Activated naive CD8-positive, alpha-beta T cell treated with anti-CD3 and anti-CD28 coated beads, Interleukin-2, amount 50 U/mL, for 16 hours (primary cell): ENCODE results near the gene BRWD1.
"Not testable (repeated sequence)": the region's sequence is repeated elsewhere in the genome, so short reads cannot be mapped to it uniquely, and the experiment has no call there.

Source experiments
- DNase-seq: peaks from one replicate; pipeline ENCODE4 v3.0.0-alpha.2; 2020; ENCODE audit warnings: low read depth, low spot score

The BRWD1 gene

GRCh38 chr21:39173716-39174680 is 139.4 kb downstream of the BRWD1 start:
- no peak for DNase-seq

DNA sequence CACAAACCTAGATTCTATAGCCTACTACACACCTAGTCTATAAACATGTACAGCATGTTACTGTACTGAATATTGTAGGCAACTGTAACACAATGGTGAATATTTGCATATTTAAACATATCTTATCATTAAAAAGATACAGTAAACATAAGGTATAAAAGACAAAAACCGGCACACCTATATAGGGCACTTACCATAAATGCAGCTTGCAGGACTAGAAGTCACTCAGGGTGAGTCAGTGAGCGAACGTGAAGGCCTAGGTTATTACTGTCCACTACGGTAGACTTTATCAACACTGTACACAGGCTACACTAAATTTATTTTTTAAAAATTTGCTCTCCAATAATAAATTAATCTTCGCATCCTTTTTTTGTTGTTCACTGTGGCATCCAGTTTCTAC is 143.5 kb downstream of the BRWD1 start:
- no peak for DNase-seq

GRCh38 chr21:39168800-39169199 is 144.6 kb downstream of the BRWD1 start:
- no peak for DNase-seq

GRCh38 chr21:39164523-39164922 is 148.9 kb downstream of the BRWD1 start:
- no peak for DNase-seq

DNA sequence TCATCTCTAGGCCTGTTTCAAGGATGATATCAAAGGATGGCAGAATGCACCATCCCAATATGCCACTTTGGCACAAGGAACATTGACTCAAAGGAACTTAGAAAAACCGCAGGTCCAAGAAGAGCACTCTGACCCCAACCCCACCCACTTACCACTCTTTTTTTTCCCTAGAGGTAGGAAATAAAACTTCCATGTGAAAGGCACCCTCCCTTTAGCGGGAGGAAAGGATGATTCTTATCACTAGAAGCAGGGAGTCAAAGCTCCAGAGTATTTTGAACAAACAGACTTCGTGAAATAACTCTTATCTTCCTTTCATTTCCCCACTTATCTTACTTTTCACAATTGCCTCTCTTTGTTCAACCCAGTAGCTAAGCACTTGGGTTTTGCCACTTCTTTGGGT is 152.4 kb downstream of the BRWD1 start:
- DNase-seq = no peak

- DNase-seq = no peak
Observed at GRCh38 chr21:39159342-39160063, 153.9 kb downstream of the BRWD1 start.

- DNase-seq = not testable (repeated sequence)
Observed at GRCh38 chr21:39157241-39157640, 156.2 kb downstream of the BRWD1 start.

GRCh38 chr21:39156024-39156423 is 157.4 kb downstream of the BRWD1 start:
- DNase-seq = no peak

- no peak for DNase-seq
Observed at GRCh38 chr21:39155578-39155977, 157.9 kb downstream of the BRWD1 start.

DNA sequence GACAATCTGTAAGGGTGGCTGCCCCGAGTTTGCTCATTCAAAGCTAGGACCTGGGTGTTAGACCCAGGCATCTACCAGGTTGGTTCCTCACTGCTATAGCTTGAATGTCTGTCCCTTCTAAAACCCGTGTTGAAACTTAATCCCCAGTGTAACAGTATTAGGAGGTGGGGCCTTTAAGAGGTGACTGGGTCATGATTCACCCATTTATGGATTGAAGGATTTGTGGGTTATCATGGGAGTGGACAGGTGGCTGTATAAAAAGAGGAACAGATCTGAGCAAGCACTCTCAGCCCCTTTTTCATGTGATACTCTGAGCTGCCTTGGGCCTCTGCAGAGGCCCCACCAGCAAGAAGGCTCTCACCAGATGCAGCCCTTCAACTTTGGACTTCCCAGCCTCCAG is 159.6 kb downstream of the BRWD1 start:
- no peak for DNase-seq

DNA sequence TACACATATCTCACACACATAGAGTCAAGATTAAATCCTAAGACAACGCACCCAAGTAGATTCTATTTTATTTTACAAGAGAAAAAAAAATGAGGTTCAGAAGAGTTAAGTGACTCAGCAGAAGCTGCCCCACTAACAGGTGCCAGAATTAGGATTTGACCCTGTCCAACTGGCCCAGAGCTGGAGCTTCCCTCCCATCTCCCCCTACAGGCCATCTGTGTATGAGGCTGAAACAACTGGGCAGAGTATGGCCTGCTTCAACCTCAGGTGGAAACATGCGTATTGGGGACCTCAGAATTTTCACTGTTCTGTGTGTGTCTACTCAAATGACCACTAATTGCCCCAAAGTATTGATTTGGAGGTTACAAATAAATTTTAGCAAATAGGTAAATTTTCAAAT is 160.1 kb downstream of the BRWD1 start:
- DNase-seq = no peak

GRCh38 chr21:39152271-39152670 is 161.2 kb downstream of the BRWD1 start:
- no peak for DNase-seq

DNA sequence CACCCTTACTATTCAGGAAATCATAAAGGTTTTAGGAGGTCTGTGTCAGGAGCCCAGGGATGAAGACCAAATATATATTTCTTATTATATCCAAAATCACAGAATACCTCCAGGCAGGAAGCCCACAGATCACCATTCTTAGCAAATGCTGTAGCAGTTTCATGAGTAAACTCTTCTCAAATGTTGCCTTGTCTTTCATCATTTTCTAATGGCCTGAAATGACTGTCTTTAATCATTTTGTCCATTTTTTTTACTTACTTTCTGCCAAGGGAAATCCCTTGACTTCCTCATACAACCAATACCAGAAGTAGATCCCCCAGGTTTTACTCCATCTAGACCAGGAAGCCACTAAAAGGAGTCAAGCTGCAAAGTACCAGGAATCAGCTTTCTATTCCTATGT is 162.6 kb downstream of the BRWD1 start:
- DNase-seq = no peak

DNA sequence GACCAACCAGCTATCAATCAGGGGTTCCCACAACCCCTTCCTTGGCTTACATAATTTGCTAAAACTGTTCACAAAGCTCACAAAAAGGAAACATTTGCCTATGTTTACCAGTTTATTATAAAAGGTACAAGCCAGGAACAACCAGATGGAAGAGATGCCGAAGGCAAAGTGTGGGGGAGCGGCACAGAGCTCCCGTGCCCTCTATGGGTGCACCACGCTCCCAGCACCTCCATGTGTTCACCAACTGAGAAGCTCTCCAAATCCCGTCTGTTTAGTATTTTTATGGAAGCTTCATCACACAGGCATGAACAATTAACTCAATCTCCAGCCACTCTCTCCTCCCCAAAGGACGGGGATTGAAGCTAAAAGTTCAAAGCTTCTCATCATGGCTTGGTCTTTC is 163.1 kb downstream of the BRWD1 start:
- DNase-seq = no peak

GRCh38 chr21:39149882-39150281 is 163.6 kb downstream of the BRWD1 start:
- no peak for DNase-seq

DNA sequence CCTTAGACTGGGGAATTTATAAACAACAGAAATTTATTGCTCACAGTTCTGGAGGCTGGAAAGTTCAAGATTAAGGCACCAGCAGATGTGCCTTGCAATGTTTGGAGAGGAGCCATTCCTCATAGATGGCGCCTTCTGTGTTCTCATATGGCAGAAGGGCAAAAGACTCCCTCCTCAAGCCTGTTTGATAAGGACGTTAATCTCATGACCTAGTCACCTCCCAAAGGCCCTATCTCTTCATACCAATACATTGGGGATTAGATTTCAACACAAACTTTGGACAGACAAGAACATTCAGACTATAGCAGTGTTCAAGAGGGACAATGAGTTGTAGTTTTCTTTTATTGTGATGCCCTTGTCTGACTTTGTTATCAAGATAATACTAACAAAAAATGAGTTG is 164.5 kb downstream of the BRWD1 start:
- no peak for DNase-seq

GRCh38 chr21:39144191-39144590 is 169.2 kb downstream of the BRWD1 start:
- no peak for DNase-seq

GRCh38 chr21:39142972-39143371 is 170.5 kb downstream of the BRWD1 start:
- DNase-seq = no peak

- no peak for DNase-seq
Observed at GRCh38 chr21:39141502-39141901, 171.9 kb downstream of the BRWD1 start.

DNA sequence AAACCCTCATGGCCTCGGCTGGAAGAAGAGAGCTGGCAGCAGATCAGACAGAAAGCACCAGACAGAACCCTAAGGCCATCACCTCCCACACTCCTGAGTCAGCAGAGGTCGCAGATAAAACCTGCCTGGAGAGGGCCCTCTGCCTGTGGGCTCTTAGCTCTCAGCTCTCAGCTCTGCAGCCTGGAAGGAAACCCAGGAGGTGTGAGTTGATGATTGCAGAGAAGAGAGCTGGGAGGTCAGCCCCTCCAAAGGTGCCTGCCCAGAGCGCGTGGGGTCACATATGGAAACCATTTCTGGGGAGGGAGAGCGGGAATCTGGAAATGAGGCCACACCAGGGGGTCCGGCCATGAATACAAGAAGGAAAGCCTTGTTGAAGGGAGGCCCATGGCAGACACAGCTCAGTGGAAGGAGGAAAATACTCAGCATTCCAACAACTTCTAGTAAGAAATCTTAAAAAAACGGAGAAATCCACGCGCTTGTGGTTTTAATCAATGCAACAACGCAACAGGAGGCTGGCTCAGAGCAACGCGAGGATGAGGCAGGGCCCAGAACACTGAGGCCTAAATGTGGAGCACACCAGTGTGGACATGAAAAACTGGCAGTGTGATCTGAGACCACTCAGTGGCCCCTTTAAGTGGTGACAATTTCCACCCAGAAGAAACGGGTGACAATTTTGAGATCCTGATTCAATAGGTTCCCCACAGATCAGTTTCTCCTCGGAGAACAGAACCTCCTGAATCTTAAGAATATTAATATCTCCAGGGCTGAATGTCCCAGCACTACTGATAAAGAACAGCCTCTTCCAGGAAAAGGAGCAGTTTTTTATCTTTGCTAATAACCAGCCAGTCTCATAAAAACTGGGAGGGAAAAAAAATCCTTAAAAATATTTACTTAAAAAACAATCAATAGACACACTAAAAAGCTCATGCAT is 175.9 kb downstream of the BRWD1 start:
- no peak for DNase-seq

DNA sequence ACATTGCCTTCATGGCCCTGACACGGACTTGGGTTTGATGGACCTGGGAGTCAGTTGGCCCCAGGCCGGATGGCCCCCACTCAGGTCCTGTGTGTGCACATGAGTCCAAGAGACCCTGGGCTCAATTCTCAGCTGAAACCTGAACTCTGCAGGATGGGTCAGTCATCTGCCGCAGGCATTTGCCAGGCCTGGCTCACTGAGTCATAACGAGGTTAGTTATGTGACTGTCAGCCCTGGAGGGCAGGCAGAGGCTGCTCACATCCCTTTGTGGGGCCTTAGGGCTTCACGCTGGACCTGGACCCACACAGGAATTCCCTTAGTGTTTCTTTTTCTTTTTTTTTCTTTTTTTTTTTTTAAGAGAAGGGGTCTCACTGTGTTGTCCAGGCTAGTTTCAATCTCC is 176.7 kb downstream of the BRWD1 start:
- DNase-seq = no peak

DNA sequence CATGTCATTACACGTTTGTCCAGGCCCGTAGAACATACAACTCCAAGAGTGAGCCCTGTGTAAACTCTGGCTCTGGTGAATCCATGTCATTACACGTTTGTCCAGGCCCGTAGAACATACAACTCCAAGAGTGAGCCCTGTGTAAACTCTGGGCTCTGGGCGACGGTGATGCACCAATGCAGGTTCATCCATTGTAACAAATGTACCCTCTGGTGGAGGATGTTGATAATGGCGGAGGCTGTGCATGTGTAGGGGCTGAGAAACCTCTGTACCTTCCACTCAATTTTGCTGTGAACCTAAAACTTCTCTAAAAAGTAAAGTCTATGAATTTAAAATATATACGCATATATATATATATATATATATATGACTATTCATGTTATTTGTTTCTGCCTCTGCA is 177.3 kb downstream of the BRWD1 start:
- DNase-seq = not testable (repeated sequence)
